Liver (tissue), 10 donors: ENCODE data around the gene CT47A1. TPM values are rescaled to one million over a fixed set of nuclear protein-coding genes. Genes with fewer than 3 reads are reported as not detected.
"Not testable (repeated sequence)": the region's sequence is repeated elsewhere in the genome, so short reads cannot be mapped to it uniquely, and the experiment has no call there.

Experiments used
- DNase-seq: peaks from one replicate; pipeline ENCODE4 v3.0.0-alpha.2; 2017; ENCODE audit warnings: low spot score
- H3K27ac ChIP-seq, 2 donors: one replicate each; pipeline ENCODE4 v1.7.0; 2013; ENCODE audit warnings: inconsistent platforms in 2 of 2, low read length in 2 of 2, control low read depth in 1 of 2, low read depth in 1 of 2, mild to moderate bottlenecking in 1 of 2
- H3K27me3 ChIP-seq, 4 donors: one replicate each; pipeline versions ENCODE4 v1.6.1 to v1.7.0; 2013; ENCODE audit warnings: low read length in 3 of 4, inconsistent platforms in 1 of 4, mild to moderate bottlenecking in 1 of 4, moderate library complexity in 1 of 4; ENCODE audit not compliant: control insufficient read depth in 4 of 4, insufficient read depth in 4 of 4
- H3K36me3 ChIP-seq, 4 donors: one replicate each; pipeline versions ENCODE4 v1.6.1 to v1.7.0; 2013; ENCODE audit warnings: low read length in 3 of 4, mild to moderate bottlenecking in 3 of 4, low read depth in 1 of 4, moderate library complexity in 1 of 4; ENCODE audit not compliant: control insufficient read depth in 4 of 4, insufficient read depth in 3 of 4
- H3K4me1 ChIP-seq, 4 donors: one replicate each; pipeline versions ENCODE4 v1.6.1 to v1.7.0; 2013; ENCODE audit warnings: low read length in 3 of 4, mild to moderate bottlenecking in 3 of 4, moderate library complexity in 1 of 4; ENCODE audit not compliant: control insufficient read depth in 4 of 4, insufficient read depth in 4 of 4
- H3K4me3 ChIP-seq, 3 donors: one replicate each; pipeline versions ENCODE4 v1.6.1 to v1.7.0; 2013; ENCODE audit warnings: low read length in 3 of 3, control low read depth in 1 of 3, low read depth in 1 of 3, mild to moderate bottlenecking in 1 of 3
- H3K9ac ChIP-seq, 2 donors: one replicate each; pipeline ENCODE4 v1.7.0; 2013; ENCODE audit warnings: low read length in 2 of 2, mild to moderate bottlenecking in 2 of 2, moderate library complexity in 2 of 2, control low read depth in 1 of 2, low read depth in 1 of 2
- H3K9me3 ChIP-seq, 4 donors: one replicate each; pipeline versions ENCODE4 v1.6.1 to v1.7.0; 2013; ENCODE audit warnings: low read length in 3 of 4; ENCODE audit not compliant: control insufficient read depth in 4 of 4
- EGR1 ChIP-seq, 2 donors: IDR thresholded peaks; 2 replicates each; pipeline ENCODE4 v1.6.1; 2016 to 2018; ENCODE audit warnings: antibody characterized with exemption in 2 of 2, low read depth in 2 of 2
- FOXA2 ChIP-seq: IDR thresholded peaks from 2 replicates; pipeline ENCODE4 v1.6.1; 2016; ENCODE audit warnings: antibody characterized with exemption
- HNF4A ChIP-seq, 2 donors: conservative IDR thresholded peaks; 2 replicates each; pipeline ENCODE4 v1.6.1; 2016; ENCODE audit warnings: antibody characterized with exemption in 2 of 2, mild to moderate bottlenecking in 2 of 2
- HNF4G ChIP-seq: IDR thresholded peaks from 2 replicates; pipeline ENCODE4 v1.6.1; 2016; ENCODE audit warnings: antibody characterized with exemption
- JUND ChIP-seq, 2 donors: IDR thresholded peaks; 2 replicates each; pipeline ENCODE4 v1.6.1; 2016; ENCODE audit warnings: antibody characterized with exemption in 2 of 2
- RAD21 ChIP-seq, 2 donors: IDR thresholded peaks; 2 replicates each; pipeline ENCODE4 v1.6.1; 2016; ENCODE audit warnings: antibody characterized with exemption in 2 of 2, mild to moderate bottlenecking in 2 of 2
- REST ChIP-seq: IDR thresholded peaks from 2 replicates; pipeline ENCODE4 v1.6.1; 2016; ENCODE audit warnings: antibody characterized with exemption, mild to moderate bottlenecking
- RXRA ChIP-seq, 2 donors: IDR thresholded peaks; 2 replicates each; pipeline ENCODE4 v1.6.1; 2017 to 2018; ENCODE audit warnings: antibody characterized with exemption in 2 of 2, mild to moderate bottlenecking in 1 of 2
- SP1 ChIP-seq: IDR thresholded peaks from 2 replicates; pipeline ENCODE4 v1.6.1; 2018; ENCODE audit warnings: antibody characterized with exemption, mild to moderate bottlenecking
- YY1 ChIP-seq: IDR thresholded peaks from 2 replicates; pipeline ENCODE4 v1.6.1; 2016; ENCODE audit warnings: antibody characterized with exemption, mild to moderate bottlenecking
- ZBTB33 ChIP-seq: IDR thresholded peaks from 2 replicates; pipeline ENCODE4 v1.6.1; 2016; ENCODE audit warnings: antibody characterized with exemption
- WGBS: extraction: QIAGEN DNeasy Blood & Tissue Kit; methylation state at CpG from one replicate; pipeline ENCODE4 v1.1.7; 2013; 5-methylcytosine and 5-hydroxymethylcytosine counted together
- polyA plus RNA-seq, 2 donors: library from polyadenylated mRNA; stranded (reverse) in 1 of 2; unstranded in 1 of 2; fragments of 200-250 nt in 1 of 2; fragments of >200 nt in 1 of 2; fragmentation: Nextera tagmentation in 1 of 2; extraction: Ambion mirVana in 1 of 2; gene quantifications; one replicate each; pipeline versions ENCODE4 v1.2.1 to v1.2.3, GENCODE V29; 2013 to 2015
- small RNA-seq: library from RNA; depleted of rRNA; stranded (forward); fragments of <200 nt; gene quantifications from one replicate; pipeline ENCODE3, GENCODE V24; 2014
- total RNA-seq, 2 donors: library from RNA; depleted of rRNA; stranded (reverse); fragments of >200 nt; gene quantifications; one replicate each; pipeline ENCODE4 v1.2.3, GENCODE V29; 2014
- TF ChIP-seq, protein P1 (sequence below): IDR thresholded peaks from 2 replicates; pipeline ENCODE4 v1.6.1; 2016; ENCODE audit warnings: antibody characterized with exemption
- TF ChIP-seq, protein P2 (sequence below): IDR thresholded peaks from 2 replicates; pipeline ENCODE4 v1.6.1; 2016; ENCODE audit warnings: antibody characterized with exemption
- TF ChIP-seq, protein P3 (sequence below): fragments of 150-350 bp; IDR thresholded peaks from 2 replicates; pipeline ENCODE4 v1.5.1; 2017; ENCODE audit warnings: improper control_type of control experiment, low read depth, low read length; ENCODE audit not compliant: missing input control
- donor health status: healthy.
- donor health status: healthy.
- donor health status: healthy.
- donor health status: healthy.
- donor health status: healthy.

The CT47A1 gene
- total and polyA plus RNA-seq, 4 donors, result not detected

DNA sequence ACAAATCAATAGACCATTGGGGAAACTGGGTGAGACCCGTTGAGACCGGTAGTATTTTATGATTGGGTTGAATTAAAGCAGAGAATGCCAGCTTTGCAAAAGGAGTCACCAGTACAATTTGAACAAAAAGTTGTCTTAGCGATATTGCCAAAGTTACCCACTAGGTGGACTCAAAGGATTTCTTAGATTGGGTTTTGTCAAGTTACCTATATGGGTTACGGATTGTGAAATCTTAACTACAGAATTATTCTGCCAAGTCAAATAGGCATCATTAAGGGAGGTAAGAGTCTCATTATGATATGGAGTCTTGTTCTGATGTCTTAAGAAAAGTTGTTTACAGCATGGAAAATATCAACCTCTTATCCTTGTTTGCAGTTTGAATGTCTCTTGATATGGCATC is 15.0 kb upstream of the CT47A1 start (continued):
- TF ChIP-seq FOXA2, result no peak

- no peak for DNase-seq
- Histone ChIP-seq H3K4me1 (no peaks in the 10 kb centered on the region), H3K4me3 (no peak overlapping the region), H3K36me3 (no peaks in the 10 kb centered on the region), H3K9ac (no peak overlapping the region), H3K27ac (no peak overlapping the region), H3K27me3 (no peaks in the 10 kb centered on the region), H3K9me3 (no peaks in the 10 kb centered on the region)
- TF ChIP-seq REST (no peak), FOXA2 (no peak), HNF4G (no peak), HNF4A (conservative IDR thresholded peaks at IDR 0.05) (no peak), RXRA (IDR thresholded peaks at IDR 0.05) (no peak), RAD21 (IDR thresholded peaks at IDR 0.05) (no peak), SP1 (no peak), YY1 (no peak), ZBTB33 (no peak), JUND (IDR thresholded peaks at IDR 0.05) (no peak), EGR1 (IDR thresholded peaks at IDR 0.05; ENCODE audit: low read depth in 2 of 2) (no peak)
- TF ChIP-seq, protein P1, sequence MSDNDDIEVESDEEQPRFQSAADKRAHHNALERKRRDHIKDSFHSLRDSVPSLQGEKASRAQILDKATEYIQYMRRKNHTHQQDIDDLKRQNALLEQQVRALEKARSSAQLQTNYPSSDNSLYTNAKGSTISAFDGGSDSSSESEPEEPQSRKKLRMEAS, result no peak
- TF ChIP-seq, protein P2, sequence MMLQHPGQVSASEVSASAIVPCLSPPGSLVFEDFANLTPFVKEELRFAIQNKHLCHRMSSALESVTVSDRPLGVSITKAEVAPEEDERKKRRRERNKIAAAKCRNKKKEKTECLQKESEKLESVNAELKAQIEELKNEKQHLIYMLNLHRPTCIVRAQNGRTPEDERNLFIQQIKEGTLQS, result no peak
- TF ChIP-seq, protein P3, sequence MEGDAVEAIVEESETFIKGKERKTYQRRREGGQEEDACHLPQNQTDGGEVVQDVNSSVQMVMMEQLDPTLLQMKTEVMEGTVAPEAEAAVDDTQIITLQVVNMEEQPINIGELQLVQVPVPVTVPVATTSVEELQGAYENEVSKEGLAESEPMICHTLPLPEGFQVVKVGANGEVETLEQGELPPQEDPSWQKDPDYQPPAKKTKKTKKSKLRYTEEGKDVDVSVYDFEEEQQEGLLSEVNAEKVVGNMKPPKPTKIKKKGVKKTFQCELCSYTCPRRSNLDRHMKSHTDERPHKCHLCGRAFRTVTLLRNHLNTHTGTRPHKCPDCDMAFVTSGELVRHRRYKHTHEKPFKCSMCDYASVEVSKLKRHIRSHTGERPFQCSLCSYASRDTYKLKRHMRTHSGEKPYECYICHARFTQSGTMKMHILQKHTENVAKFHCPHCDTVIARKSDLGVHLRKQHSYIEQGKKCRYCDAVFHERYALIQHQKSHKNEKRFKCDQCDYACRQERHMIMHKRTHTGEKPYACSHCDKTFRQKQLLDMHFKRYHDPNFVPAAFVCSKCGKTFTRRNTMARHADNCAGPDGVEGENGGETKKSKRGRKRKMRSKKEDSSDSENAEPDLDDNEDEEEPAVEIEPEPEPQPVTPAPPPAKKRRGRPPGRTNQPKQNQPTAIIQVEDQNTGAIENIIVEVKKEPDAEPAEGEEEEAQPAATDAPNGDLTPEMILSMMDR, result no peak
- WGBS, result 81% methylated on average over 3 of the region's 3 CpGs
These were observed 13.9 kb upstream of the CT47A1 start for GRCh38 chrX:120999413-120999812.

GRCh38 chrX:120956500-120956899 is 29.1 kb downstream of the CT47A1 start, which contains the start of gene CT47A7:
CT47A7 (minus strand) TSS chrX:120956600; CDS start chrX:120956345, 255 bp downstream.
- H3K27me3 ChIP-seq, H3K4me1 ChIP-seq, H3K36me3 ChIP-seq, H3K27ac ChIP-seq, DNase-seq, H3K9ac ChIP-seq, H3K4me3 ChIP-seq, H3K9me3 ChIP-seq: not testable (repeated sequence)
- WGBS, result no CpG with 5 or more reads among the region's 7 CpGs

Small RNA genes within 50 kb of the gene (small RNA-seq; reads per million reads assigned to genes)
- gene AL670379.1 (not detected), gene AL670379.10 (not detected), gene AL670379.11 (not detected), gene AL670379.12 (not detected), gene AL670379.2 (not detected), gene AL670379.3 (not detected), gene AL670379.4 (not detected), gene AL670379.5 (not detected), gene AL670379.6 (not detected), gene AL670379.7 (not detected), gene AL670379.8 (not detected), gene AL670379.9 (not detected)

Other genes with a start within 250 kb of the CT47A1 start
- gene CT47B1, start 109.9 kb downstream of the CT47A1 start, total RNA-seq, result not detected
- gene CT47B1, start 109.9 kb downstream of the CT47A1 start, polyA plus RNA-seq, result not detected
- gene CT47A11, start 48.6 kb downstream of the CT47A1 start, total RNA-seq, result not detected
- not detected for gene CT47A11, start 48.6 kb downstream of the CT47A1 start, polyA plus RNA-seq
- not detected for gene CT47A10, start 43.7 kb downstream of the CT47A1 start, total RNA-seq
- gene CT47A10, start 43.7 kb downstream of the CT47A1 start, polyA plus RNA-seq, result not detected
- not detected for gene CT47A9, start 38.9 kb downstream of the CT47A1 start, total RNA-seq
- not detected for gene CT47A9, start 38.9 kb downstream of the CT47A1 start, polyA plus RNA-seq
- not detected for gene CT47A8, start 34.0 kb downstream of the CT47A1 start, total RNA-seq
- gene CT47A8, start 34.0 kb downstream of the CT47A1 start, polyA plus RNA-seq, result not detected
- gene CT47A7, start 29.2 kb downstream of the CT47A1 start, total RNA-seq, result not detected
- gene CT47A7, start 29.2 kb downstream of the CT47A1 start, polyA plus RNA-seq, result not detected
- gene CT47A6, start 24.3 kb downstream of the CT47A1 start, total RNA-seq, result not detected
- not detected for gene CT47A6, start 24.3 kb downstream of the CT47A1 start, polyA plus RNA-seq
- gene CT47A5, start 19.4 kb downstream of the CT47A1 start, total RNA-seq, result not detected
- gene CT47A5, start 19.4 kb downstream of the CT47A1 start, polyA plus RNA-seq, result not detected
- not detected for gene CT47A4, start 14.6 kb downstream of the CT47A1 start, total RNA-seq
- not detected for gene CT47A4, start 14.6 kb downstream of the CT47A1 start, polyA plus RNA-seq
- not detected for gene CT47A3, start 9.7 kb downstream of the CT47A1 start, total RNA-seq
- gene CT47A3, start 9.7 kb downstream of the CT47A1 start, polyA plus RNA-seq, result not detected
- not detected for gene CT47A2, start 4.8 kb downstream of the CT47A1 start, total RNA-seq
- not detected for gene CT47A2, start 4.8 kb downstream of the CT47A1 start, polyA plus RNA-seq
- 10 to 100 TPM; 11.3 to 24.3 TPM for gene GLUD2, start 61.9 kb upstream of the CT47A1 start, total RNA-seq
- gene GLUD2, start 61.9 kb upstream of the CT47A1 start, polyA plus RNA-seq, result 1 to 10 TPM; 2.8 to 5.7 TPM